Measurements from ENCODE around the gene AMMECR1L.
"Not testable (repeated sequence)": the region's sequence is repeated elsewhere in the genome, so short reads cannot be mapped to it uniquely, and the experiment has no call there.

The AMMECR1L gene

GRCh38 chr2:127913808-127914457, 28.2 kb upstream of the AMMECR1L start:
- no peak for TF ChIP-seq CTCF (IDR thresholded peaks at IDR 0.05; ENCODE audit: low read depth, low read length)
- no peak for DNase-seq (ENCODE audit: low read depth, low spot score)
- in situ Hi-C loops (cut with HindIII; ENCODE audit: low sequenced_read_pairs) = no loop called here
- H3K4me3 ChIP-seq (ENCODE audit: low read depth, low read length) = no peak overlapping the region

GRCh38 chr2:127911737-127912136, 26.0 kb upstream of the AMMECR1L start:
- no peak for DNase-seq (ENCODE audit: low read depth, low spot score)
- H3K4me3 ChIP-seq (ENCODE audit: low read depth, low read length) = no peak overlapping the region
- in situ Hi-C loops (cut with HindIII; ENCODE audit: low sequenced_read_pairs) = no loop called here
- no peak for TF ChIP-seq CTCF (IDR thresholded peaks at IDR 0.05; ENCODE audit: low read depth, low read length)

- in situ Hi-C loops (cut with HindIII; ENCODE audit: low sequenced_read_pairs) = no loop called here
These were observed 24.7 kb upstream of the AMMECR1L start for GRCh38 chr2:127910415-127910814.

GRCh38 chr2:127909019-127909418, 23.3 kb upstream of the AMMECR1L start:
- no peak for TF ChIP-seq CTCF (IDR thresholded peaks at IDR 0.05; ENCODE audit: low read depth, low read length)
- in situ Hi-C loops (cut with HindIII; ENCODE audit: low sequenced_read_pairs) = no loop called here
- no peak overlapping the region for H3K4me3 ChIP-seq (ENCODE audit: low read depth, low read length)
- no peak for DNase-seq (ENCODE audit: low read depth, low spot score)

More at GRCh38 chr2:127910415-127910814, 24.7 kb upstream of the AMMECR1L start:
- no peak overlapping the region for H3K4me3 ChIP-seq (ENCODE audit: low read depth, low read length)
- DNase-seq (ENCODE audit: low read depth, low spot score) = no peak
- no peak for TF ChIP-seq CTCF (IDR thresholded peaks at IDR 0.05; ENCODE audit: low read depth, low read length)

- H3K4me3 ChIP-seq (ENCODE audit: low read depth, low read length); in situ Hi-C loops (cut with HindIII; ENCODE audit: low sequenced_read_pairs); DNase-seq (ENCODE audit: low read depth, low spot score): not testable (repeated sequence)
These were observed 22.1 kb upstream of the AMMECR1L start for GRCh38 chr2:127907733-127908400.

- in situ Hi-C loops (cut with HindIII; ENCODE audit: low sequenced_read_pairs) = no loop called here
- no peak for DNase-seq (ENCODE audit: low read depth, low spot score)
- H3K4me3 ChIP-seq (ENCODE audit: low read depth, low read length) = no peak overlapping the region
- TF ChIP-seq CTCF (IDR thresholded peaks at IDR 0.05; ENCODE audit: low read depth, low read length) = no peak
These were observed 20.6 kb upstream of the AMMECR1L start for GRCh38 chr2:127906206-127906926.
